Measurements from ENCODE around the gene MED13L.

GRCh38 chr12:116153113-116153512 lies 124.4 kb downstream of the MED13L start:
- TF ChIP-seq CTCF (IDR thresholded peaks at IDR 0.05) (no peak), POLR2A (IDR thresholded peaks at IDR 0.05) (no peak)

Data from transverse colon (tissue), 3 donors.